ENCODE results near the gene NCAM1.

- TF ChIP-seq CTCF (IDR thresholded peaks at IDR 0.05 in 2 of 3, conservative IDR thresholded peaks at IDR 0.05 in 1 of 3; ENCODE audit: borderline replicate concordance in 1 of 3, insufficient read depth in 1 of 3, low read depth in 2 of 3, low read length in 2 of 3) (no peak), REST (IDR thresholded peaks at IDR 0.05; ENCODE audit: low read depth) (no peak), POLR2AphosphoS5 (IDR thresholded peaks at IDR 0.05; ENCODE audit: low read depth, low read length) (no peak), EZH2phosphoT487 (IDR thresholded peaks at IDR 0.05; ENCODE audit: borderline replicate concordance) (no peak), EZH2 (IDR thresholded peaks at IDR 0.05) (no peak), SIN3A (IDR thresholded peaks at IDR 0.05; ENCODE audit: low read depth) (no peak), CEBPB (IDR thresholded peaks at IDR 0.05; ENCODE audit: low read depth) (no peak), CBX3 (IDR thresholded peaks at IDR 0.05; ENCODE audit: low read depth) (no peak), SP1 (IDR thresholded peaks at IDR 0.05; ENCODE audit: low read depth) (no peak)
Observed at GRCh38 chr11:113262594-113262993, 301.4 kb downstream of the NCAM1 start.
